Lower leg skin (tissue), 3 donors: ENCODE results near the gene CA10.

Experiments used
- CTCF ChIP-seq, 3 donors: fragments of 450-650 bp; IDR thresholded peaks; one replicate each; pipeline ENCODE4 v1.5.1; 2016; ENCODE audit warnings: antibody characterized with exemption in 3 of 3, mild to moderate bottlenecking in 3 of 3, moderate library complexity in 2 of 3
- POLR2A ChIP-seq, 2 donors: fragments of 450-650 bp; IDR thresholded peaks; one replicate each; pipeline ENCODE4 v1.6.1; 2016 to 2017; ENCODE audit warnings: antibody characterized with exemption in 2 of 2, mild to moderate bottlenecking in 1 of 2, moderate library complexity in 1 of 2

- TF ChIP-seq CTCF (IDR thresholded peaks at IDR 0.05): no peak
- no peak for TF ChIP-seq POLR2A (IDR thresholded peaks at IDR 0.05)
Observed at GRCh38 chr17:51853857-51854256, 304.7 kb downstream of the CA10 start.
